ENCODE measurements around the gene CKAP4. TPM values are rescaled to one million over a fixed set of nuclear protein-coding genes. Genes with fewer than 3 reads are reported as not detected.

Gene CKAP4
- total RNA-seq, 1 experiment from 2014 or later = 50.7 TPM

Other genes starting within 250 kb of the CKAP4 start
- 4.0 and 4.4 TPM in 2 replicates for gene NUAK1, start 109.1 kb downstream of the CKAP4 start, total RNA-seq (2014; rRNA removed; shearing (Covaris generic))
- gene TCP11L2, start 54.7 kb upstream of the CKAP4 start, total RNA-seq (2014; rRNA removed; shearing (Covaris generic)) = 0.25 and 0.30 TPM in 2 replicates
- gene POLR3B, start 109.7 kb upstream of the CKAP4 start, total RNA-seq (2014; rRNA removed; shearing (Covaris generic)) = 15.3 and 15.8 TPM in 2 replicates

Data from SJCRH30 (cell line).